GM18517 (cell line): Measurements from ENCODE around the gene ZPLD1.

Experiments used
- ATAC-seq: cut with Tn5 transposase; IDR thresholded peaks from one replicate; pipeline ENCODE4 v1.9.1; 2021; ENCODE audit warnings: mild to moderate bottlenecking, moderate library complexity; ENCODE audit not compliant: unreplicated experiment

Gene ZPLD1

GRCh38 chr3:102521246-102521645, 86.4 kb downstream of the ZPLD1 start:
- ATAC-seq: no peak

GRCh38 chr3:102525624-102526023, 90.8 kb downstream of the ZPLD1 start:
- ATAC-seq: peak; percentile 81

GRCh38 chr3:102526865-102527264, 92.0 kb downstream of the ZPLD1 start:
- ATAC-seq: no peak

DNA sequence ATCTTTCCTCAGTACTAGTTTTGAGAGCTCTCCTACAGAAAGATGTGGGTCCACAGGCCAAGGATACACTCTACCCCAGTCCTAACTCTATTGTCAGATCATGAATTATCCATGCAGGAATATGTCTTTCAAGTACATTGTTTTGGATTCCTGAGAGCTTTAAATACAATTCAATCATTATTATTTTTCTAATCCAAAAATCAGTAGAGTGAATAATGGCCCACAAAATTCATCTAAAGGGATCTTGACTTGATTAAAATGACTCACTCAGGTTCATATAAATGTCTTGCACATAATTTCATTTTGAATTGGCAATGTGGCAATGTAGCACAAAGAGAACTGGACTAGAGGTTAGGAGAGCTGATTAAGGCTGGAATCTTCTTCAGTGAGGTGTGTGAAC, 93.9 kb downstream of the ZPLD1 start:
- ATAC-seq: no peak
